ES-I3 (cell line): ENCODE measurements around the gene ICAM5.

Experiments
- H3K36me3 ChIP-seq: 2 replicates; pipeline ENCODE4 v1.6.1; 2013; ENCODE audit warnings: mild to moderate bottlenecking, low read length, control low read depth, moderate library complexity; ENCODE audit not compliant: insufficient read depth
- H3K4me1 ChIP-seq: 2 replicates; pipeline ENCODE4 v1.6.1; 2013; ENCODE audit warnings: mild to moderate bottlenecking, control low read depth, low read length; ENCODE audit not compliant: insufficient read depth
- H3K9ac ChIP-seq: 2 replicates; pipeline ENCODE4 v1.6.1; 2013; ENCODE audit warnings: low read depth, mild to moderate bottlenecking, low read length, moderate library complexity
- H3K9me3 ChIP-seq: 2 replicates; pipeline ENCODE4 v1.6.1; 2013; ENCODE audit warnings: mild to moderate bottlenecking, low read length, moderate library complexity; ENCODE audit not compliant: control insufficient read depth, insufficient read depth

The ICAM5 gene

DNA sequence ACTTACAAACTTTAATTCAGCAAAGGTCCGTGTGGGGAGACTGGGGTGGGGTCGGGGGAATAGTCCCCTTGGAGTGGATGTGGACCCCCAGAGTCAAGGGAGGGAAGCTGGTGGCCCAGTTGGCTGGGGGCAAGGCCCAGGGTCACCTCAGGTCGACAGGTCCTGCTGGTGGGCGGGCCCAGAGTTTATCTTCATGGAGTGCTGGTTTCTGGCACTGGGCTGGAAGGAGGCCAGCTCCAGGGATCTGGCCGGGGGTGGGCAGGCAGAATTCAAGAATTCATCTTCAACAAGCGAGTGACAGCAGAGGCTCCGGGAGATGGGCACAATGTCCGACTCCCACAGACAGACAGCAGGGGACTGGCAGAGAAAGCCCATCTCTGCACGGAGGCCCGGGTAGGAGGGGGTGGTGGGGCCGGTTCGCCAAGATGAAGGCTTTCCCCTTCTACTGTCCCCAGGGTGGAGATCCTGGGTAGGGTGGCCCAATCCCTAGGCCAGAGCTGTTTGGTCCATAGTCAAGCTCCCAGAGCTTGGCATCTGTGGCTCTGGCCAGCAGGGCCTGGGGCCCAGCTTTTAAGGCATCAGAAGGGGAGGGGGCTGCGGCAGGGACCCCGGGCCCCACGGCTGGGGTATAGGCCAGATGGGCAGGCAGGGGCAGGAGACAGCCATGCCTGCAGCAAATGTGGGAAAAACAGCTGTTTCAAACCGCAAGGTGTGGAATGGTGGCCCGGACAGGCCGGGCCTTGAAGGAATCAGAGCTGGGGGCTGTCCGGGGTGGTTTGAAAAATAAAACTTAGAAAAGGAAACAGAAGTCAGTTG, 26.7 kb downstream of the ICAM5 start:
- H3K4me1 ChIP-seq = no peaks in the 10 kb centered on the region
- no peak overlapping the region for H3K9ac ChIP-seq
- peaks cover 7% of the 10 kb centered on the region for H3K36me3 ChIP-seq
- no peaks in the 10 kb centered on the region for H3K9me3 ChIP-seq

DNA sequence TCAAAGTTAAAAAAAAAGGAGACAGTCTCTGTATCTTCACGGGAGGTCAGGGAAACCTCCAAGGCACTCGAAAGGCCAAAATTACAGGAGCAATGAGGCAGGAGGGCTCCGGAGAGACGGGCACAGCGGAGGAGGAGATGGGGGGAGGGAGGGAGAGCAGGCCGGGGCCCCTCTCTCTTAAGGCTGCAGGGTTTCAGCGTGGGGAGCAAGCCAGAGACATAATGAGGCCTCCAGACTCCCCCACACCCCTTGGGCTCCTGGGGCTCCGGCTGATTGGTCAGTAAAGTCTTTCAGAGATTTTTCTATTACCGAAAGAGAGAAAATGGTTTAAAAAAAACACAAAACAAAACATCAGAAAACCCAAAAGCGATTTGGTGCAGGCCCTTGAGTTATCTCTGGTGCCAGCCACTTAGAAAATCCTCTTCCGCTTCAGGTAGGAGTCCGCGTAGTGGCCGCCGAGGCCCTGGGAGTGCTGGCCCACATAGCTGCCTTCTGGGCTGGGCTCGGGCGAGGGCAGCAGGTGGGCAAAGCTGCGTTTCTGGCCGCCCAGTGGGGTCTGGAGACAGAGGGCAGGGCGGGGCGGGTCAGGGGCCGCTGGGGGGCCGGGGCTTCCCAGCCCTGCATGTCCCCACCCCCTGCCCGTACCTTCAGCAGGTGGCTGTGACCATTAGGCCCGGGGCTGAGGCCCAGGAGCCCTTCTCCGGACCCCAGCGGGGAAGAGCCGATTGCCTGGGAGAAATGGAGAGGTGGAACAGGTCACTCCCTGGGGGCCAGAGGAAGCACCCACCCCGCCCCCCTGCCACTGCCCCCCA, 27.5 kb downstream of the ICAM5 start:
- Histone ChIP-seq H3K36me3 (peaks cover 13% of the 10 kb centered on the region), H3K9ac (no peak overlapping the region), H3K9me3 (no peaks in the 10 kb centered on the region), H3K4me1 (no peaks in the 10 kb centered on the region)

DNA sequence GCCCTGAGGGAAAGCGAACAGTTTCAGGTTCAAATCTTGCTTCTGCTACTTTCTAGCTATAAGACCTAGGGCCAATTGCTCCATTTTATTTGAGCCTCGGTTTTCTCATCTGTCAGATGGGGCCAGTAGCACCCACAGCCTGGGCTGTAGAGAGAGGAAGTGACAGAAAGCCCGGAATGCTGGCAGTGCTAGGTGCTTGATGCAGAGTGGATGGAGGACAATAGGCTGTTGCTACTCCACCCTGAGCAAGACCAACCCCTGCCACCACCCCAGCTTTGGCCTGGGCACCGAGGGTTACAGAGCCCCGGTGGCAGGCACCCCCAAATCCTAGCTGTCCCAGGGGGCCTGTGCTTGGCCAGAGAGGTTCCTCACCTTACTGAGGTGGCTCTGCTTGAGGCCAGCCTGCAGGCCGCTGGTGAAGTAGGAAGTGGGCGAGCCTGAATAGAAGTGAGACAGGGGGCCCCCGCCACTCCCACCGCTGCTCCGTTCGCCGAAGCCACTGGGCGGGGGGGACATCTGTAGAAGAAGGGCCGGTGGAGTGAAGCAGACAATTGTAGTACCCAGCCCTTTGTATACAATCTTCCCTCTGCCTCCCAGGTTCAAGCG, 28.2 kb downstream of the ICAM5 start:
- Histone ChIP-seq H3K4me1 (no peaks in the 10 kb centered on the region), H3K9me3 (no peaks in the 10 kb centered on the region), H3K36me3 (peaks cover 16% of the 10 kb centered on the region), H3K9ac (no peak overlapping the region)

DNA sequence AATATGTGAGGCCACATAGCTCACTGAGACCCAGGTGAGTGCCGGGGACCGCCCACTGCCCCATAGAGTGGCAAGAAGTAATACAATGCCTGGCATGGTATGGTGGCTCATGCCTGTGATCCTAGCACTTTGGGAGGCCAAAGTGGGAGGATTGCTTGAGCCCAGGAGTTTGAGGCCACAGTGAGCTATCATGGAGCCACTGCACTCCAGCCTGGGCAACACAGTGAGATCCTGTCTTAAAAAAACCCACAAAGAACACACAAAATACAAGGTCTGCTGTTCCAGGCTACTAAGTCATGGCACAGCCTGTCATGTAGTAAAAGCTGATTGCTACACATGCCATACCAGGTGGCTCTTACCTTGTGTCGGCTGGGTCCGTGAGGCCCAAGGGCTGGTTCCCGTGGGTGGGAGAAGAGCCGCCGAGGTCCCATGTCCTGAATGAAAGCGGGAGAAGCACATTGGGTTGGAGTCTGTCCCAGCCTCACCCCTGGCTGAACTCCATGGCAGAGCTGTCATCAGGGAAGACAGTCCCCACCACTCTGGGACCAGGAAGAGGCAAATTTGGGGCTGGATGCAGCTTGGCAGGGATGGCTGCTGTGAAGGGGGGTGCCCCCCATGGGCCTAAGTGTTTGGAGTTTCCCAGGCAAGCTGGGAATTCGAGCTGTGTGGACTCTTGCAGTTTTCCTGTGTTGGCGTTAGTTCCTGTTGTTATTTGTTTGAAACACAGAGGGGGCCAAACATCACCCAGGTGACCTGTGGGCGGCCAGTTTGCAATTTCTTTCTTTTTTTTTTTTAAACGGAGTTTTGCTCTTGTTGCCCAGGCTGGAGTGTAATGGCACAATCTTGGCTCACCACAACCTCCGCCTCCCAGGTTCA, 29.3 kb downstream of the ICAM5 start:
- Histone ChIP-seq H3K36me3 (peaks cover 16% of the 10 kb centered on the region), H3K9ac (no peak overlapping the region), H3K4me1 (no peaks in the 10 kb centered on the region), H3K9me3 (no peaks in the 10 kb centered on the region)

DNA sequence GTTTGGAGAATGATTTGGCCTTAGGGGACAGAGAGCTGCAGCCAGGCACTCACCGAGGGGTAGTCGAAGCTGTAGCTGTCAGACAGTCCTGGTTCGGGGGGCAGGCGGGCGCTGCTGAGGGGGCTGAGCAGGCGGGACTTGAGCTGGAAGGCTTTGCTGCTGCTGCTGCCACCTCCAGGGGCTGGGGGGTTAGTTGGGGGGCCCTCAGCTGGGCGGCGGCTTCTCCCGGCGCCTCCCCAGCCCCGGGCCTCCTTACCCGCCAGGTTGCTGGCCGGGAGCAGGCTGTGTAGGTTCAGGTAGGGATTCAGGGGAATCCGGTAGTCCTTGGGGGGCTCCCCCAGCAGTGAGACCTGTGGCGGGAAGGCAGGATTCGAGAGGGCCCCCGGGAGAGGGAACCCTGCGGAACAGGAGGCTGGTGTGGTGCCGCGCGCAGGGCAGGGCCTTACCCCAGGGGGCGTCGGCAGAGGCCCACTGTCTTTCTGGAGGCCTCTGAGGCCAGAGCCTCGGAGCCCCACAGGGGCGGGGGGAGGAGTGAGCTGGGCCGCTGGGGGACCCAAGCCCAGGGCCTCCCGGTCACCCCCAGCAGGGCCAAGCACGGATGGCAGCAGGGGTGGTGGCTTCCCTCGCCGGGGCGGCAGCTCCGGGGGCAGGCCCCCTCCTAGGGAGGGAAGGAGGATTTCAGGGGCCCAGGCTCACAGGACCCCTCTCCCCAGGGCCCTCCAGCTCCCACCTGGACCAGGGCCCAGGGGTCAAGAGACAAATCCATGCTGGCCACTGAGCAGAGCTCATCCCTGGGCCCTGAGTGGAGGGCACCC, 31.1 kb downstream of the ICAM5 start:
- Histone ChIP-seq H3K4me1 (no peaks in the 10 kb centered on the region), H3K36me3 (peaks cover 16% of the 10 kb centered on the region), H3K9me3 (no peaks in the 10 kb centered on the region), H3K9ac (no peak overlapping the region)

DNA sequence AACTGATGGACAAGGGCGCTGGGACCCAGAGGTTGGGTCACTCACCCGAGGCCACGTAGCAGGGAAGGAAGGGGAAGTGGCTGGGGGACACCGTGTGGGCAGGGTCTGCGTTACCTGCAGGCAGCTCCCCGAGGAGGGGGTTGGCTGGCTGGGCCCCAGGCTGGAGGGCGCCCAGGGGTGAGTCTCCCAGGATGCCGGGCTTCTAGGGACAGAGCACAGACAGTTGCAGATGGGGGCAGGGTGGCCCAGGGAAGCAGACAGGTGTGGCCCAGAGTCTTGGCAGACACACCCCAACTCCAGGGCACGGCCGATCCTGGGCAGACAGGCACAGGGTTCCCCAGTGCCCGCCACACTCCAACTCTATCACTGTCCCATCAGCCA, 31.7 kb downstream of the ICAM5 start:
- H3K9me3 ChIP-seq = no peaks in the 10 kb centered on the region
- H3K36me3 ChIP-seq = peaks cover 16% of the 10 kb centered on the region
- H3K9ac ChIP-seq = no peak overlapping the region
- H3K4me1 ChIP-seq = no peaks in the 10 kb centered on the region

DNA sequence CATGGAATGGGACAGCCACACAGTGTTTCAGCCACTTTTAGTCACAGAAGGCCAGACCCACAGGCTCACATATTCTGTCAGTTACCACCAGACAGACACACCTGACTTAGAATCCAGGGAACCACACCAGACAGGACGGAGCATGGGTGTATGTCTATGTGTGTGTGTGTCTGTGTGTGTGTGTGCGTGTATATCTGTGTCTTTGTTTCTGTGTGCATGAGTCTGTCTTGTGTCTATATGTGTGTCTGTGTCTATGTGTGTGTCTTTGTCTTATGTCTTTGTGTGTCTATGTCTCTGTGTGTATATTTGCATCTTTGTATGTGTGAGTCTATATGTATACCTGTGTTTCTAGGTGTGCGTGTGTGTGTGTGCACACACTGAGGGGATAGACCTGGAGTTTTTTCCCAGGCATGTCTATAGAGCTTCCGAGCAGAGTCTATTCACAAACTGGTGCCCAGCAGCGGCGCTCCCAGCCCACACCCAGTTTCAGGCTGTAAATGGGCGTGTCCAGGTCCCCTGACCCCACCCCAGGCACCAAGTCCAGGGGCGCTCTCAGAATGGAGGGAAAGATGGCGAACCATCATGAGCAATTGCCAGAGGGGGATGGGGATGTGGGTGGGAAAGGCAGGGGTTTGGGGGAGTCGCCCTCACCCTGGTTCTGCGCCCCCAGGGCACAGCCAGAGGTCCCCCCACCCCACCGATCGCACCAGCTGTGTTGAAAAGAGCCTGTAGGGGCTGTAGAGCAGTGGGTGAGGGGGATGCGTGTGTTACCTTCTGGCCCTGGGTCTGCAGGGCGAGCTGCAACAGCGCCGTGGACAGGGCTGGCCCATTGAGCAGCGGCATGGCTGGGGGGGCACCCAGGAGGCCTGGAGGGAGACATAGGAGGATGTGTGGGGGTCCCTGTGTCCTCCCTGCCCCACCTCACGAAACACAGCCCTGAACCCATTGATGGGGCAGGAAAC, 32.4 kb downstream of the ICAM5 start:
- Histone ChIP-seq H3K36me3 (peaks cover 16% of the 10 kb centered on the region), H3K9me3 (no peaks in the 10 kb centered on the region), H3K4me1 (no peaks in the 10 kb centered on the region), H3K9ac (no peak overlapping the region)

DNA sequence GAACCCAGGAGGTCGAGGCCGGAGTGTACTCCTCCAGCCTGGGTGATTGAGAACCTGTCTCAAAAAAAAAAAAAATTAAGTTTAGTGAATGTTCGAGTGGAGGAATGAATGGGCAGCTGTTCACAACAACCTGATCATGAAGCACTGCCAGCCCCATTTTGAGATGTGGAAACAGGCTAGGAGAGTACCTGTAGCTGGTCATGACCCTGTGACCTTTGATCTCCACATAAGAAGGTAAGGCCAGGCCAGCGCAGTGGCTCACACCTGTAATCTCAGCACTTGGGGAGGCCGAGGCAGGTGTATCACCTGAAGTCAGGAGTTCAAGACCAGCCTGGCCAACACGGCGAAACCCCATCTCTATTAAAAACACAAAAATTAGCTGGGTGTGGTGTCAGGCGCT, 36.0 kb downstream of the ICAM5 start:
- H3K9ac ChIP-seq = no peak overlapping the region
- no peaks in the 10 kb centered on the region for H3K4me1 ChIP-seq
- H3K36me3 ChIP-seq = peaks cover 32% of the 10 kb centered on the region
- H3K9me3 ChIP-seq = no peaks in the 10 kb centered on the region

DNA sequence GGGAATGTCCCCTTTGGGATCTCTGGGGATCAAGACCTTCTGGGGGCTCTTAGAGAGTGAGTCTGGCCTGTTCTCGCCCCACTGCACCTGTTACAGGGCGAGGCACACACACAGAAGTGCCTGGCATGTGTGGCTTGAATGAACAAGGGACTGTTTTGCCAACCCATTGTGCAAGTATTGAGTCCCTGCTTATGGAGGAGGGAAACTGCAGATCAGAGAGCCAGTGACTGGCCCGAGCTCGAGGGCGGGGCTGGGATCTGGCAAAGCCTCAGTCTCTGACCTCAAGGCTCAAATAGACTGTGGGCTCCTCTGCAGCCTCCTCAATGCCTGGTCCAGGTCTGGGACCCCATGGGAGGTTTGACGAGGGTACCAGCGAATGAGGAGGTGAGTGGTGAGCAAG, 38.0 kb downstream of the ICAM5 start:
- Histone ChIP-seq H3K9me3 (no peaks in the 10 kb centered on the region), H3K9ac (no peak overlapping the region), H3K4me1 (peaks cover 4% of the 10 kb centered on the region; the same call in 1 of the 2 replicates), H3K36me3 (peaks cover 23% of the 10 kb centered on the region)

DNA sequence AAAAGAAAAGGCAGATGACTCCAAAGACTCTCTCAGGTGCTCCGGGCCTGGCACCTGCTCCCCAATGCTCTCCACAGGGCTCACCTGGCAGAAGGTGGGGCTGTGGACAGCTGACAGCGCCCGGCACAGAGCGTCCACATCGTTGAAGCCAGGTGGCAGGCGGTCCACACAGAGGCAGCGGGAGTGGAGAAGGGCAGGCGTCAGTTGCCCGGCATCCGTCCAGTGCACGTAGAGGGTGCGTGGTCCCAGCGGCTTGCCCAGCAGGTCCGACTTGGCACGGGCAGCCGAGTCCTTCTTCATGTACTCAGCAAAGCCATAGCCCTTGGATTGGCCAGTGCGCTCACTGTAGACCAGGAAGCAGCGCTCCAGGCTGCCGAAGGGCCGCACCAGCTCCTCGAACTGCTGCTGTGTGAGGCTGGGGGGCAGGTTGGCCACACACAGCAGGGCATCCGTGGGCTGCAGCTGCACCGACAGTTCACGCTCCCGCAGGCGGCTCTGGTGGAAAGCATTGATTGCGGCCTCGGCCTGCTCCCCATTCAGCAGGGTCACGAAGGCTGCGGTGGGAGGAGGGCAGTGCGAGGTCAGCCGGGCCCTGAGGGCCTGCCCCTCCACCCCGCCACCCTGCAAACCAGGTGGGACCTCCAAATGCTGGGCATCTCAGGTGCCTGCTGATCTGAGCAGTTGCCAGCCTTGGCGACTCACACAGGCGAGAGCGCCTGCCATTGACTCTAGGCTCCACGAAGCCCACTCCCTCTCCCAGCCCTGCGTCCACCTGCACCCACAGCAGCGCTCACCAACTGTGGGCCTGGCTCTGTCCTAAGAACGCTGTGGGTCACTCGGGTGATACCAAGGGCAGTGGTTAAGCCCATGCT, 39.0 kb downstream of the ICAM5 start:
- peaks cover 23% of the 10 kb centered on the region for H3K36me3 ChIP-seq
- H3K4me1 ChIP-seq = peaks cover 4% of the 10 kb centered on the region; the same call in 1 of the 2 replicates
- H3K9me3 ChIP-seq = no peaks in the 10 kb centered on the region
- H3K9ac ChIP-seq = no peak overlapping the region

DNA sequence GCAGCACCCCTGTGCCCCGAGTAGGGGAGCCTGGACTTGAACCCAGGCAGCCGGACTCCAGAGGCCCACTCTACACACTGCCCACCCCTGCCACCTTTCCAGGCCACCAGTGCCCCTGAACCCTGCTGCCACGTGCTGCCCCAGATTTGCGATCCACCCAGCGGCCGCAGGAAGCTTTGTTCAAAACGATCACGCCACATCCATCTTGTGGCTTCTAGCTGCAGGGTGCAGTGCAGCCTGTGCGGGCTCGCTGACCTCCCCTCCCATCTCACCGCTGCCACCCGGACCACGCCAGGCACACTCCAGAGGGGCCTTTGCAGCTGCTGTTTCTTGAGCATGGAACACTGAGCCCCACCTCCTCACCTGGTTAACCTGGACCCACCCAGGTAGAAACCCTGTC, 39.8 kb downstream of the ICAM5 start:
- H3K9ac ChIP-seq = no peak overlapping the region
- H3K4me1 ChIP-seq = peaks cover 4% of the 10 kb centered on the region; the same call in 1 of the 2 replicates
- peaks cover 23% of the 10 kb centered on the region for H3K36me3 ChIP-seq

More for the DNA sequence above, 39.8 kb downstream of the ICAM5 start:
- H3K9me3 ChIP-seq = no peaks in the 10 kb centered on the region
